NCI-H128 (cell line): Measurements from ENCODE around the gene ENOX1.

Source experiments
- DNase-seq: peaks from one replicate; lab custom pipeline; 2025; ENCODE audit not compliant: unreplicated experiment; lab: John Stamatoyannopoulos, UW

ENOX1 gene

GRCh38 chr13:43551897-43552456 lies 234.8 kb downstream of the ENOX1 start:
- DNase-seq = no peak

GRCh38 chr13:43546816-43547215 lies 240.0 kb downstream of the ENOX1 start:
- no peak for DNase-seq

- DNase-seq = no peak
These were observed 240.5 kb downstream of the ENOX1 start for GRCh38 chr13:43546251-43546650.

- DNase-seq = no peak
These were observed 241.4 kb downstream of the ENOX1 start for GRCh38 chr13:43545317-43545874.

GRCh38 chr13:43544631-43545030 lies 242.1 kb downstream of the ENOX1 start:
- DNase-seq = no peak

- no peak for DNase-seq
These were observed 242.8 kb downstream of the ENOX1 start for GRCh38 chr13:43544011-43544410.

GRCh38 chr13:43543331-43543730 lies 243.4 kb downstream of the ENOX1 start:
- DNase-seq = no peak

- DNase-seq = no peak
These were observed 249.6 kb downstream of the ENOX1 start for GRCh38 chr13:43537124-43537523.

GRCh38 chr13:43529796-43530195 lies 257.0 kb downstream of the ENOX1 start:
- DNase-seq = no peak

- DNase-seq = no peak
These were observed 257.8 kb downstream of the ENOX1 start for GRCh38 chr13:43528992-43529391.

- DNase-seq = no peak
These were observed 264.0 kb downstream of the ENOX1 start for GRCh38 chr13:43522788-43523187.

GRCh38 chr13:43520351-43520750 lies 266.4 kb downstream of the ENOX1 start:
- DNase-seq = no peak

- no peak for DNase-seq
These were observed 267.9 kb downstream of the ENOX1 start for GRCh38 chr13:43518833-43519232.

GRCh38 chr13:43516401-43516833 lies 270.4 kb downstream of the ENOX1 start:
- no peak for DNase-seq

- no peak for DNase-seq
These were observed 271.2 kb downstream of the ENOX1 start for GRCh38 chr13:43515531-43515930.

GRCh38 chr13:43514311-43514710 lies 272.5 kb downstream of the ENOX1 start:
- DNase-seq = no peak

- no peak for DNase-seq
These were observed 274.6 kb downstream of the ENOX1 start for GRCh38 chr13:43512221-43512620.

GRCh38 chr13:43510956-43511901 lies 275.5 kb downstream of the ENOX1 start:
- DNase-seq = no peak

- DNase-seq = no peak
These were observed 291.0 kb downstream of the ENOX1 start for GRCh38 chr13:43495732-43496131.

GRCh38 chr13:43494206-43494605 lies 292.6 kb downstream of the ENOX1 start:
- DNase-seq = no peak

GRCh38 chr13:43493496-43494000 lies 293.2 kb downstream of the ENOX1 start:
- DNase-seq = no peak

GRCh38 chr13:43492745-43493144 lies 294.0 kb downstream of the ENOX1 start:
- DNase-seq = no peak
